ENCODE data around the gene SSR4.

The SSR4 gene

GRCh38 chrX:153774576-153775292 is 19.7 kb upstream of the SSR4 start:
- TF ChIP-seq, protein P1, sequence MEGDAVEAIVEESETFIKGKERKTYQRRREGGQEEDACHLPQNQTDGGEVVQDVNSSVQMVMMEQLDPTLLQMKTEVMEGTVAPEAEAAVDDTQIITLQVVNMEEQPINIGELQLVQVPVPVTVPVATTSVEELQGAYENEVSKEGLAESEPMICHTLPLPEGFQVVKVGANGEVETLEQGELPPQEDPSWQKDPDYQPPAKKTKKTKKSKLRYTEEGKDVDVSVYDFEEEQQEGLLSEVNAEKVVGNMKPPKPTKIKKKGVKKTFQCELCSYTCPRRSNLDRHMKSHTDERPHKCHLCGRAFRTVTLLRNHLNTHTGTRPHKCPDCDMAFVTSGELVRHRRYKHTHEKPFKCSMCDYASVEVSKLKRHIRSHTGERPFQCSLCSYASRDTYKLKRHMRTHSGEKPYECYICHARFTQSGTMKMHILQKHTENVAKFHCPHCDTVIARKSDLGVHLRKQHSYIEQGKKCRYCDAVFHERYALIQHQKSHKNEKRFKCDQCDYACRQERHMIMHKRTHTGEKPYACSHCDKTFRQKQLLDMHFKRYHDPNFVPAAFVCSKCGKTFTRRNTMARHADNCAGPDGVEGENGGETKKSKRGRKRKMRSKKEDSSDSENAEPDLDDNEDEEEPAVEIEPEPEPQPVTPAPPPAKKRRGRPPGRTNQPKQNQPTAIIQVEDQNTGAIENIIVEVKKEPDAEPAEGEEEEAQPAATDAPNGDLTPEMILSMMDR (IDR thresholded peaks at IDR 0.05; ENCODE audit: insufficient read depth, low read depth, low read length, missing control alignments): no peak
- DNase-seq (ENCODE audit: low read depth): no peak
- no peak overlapping the region for H3K4me3 ChIP-seq (ENCODE audit: low read length)

- no peak for DNase-seq (ENCODE audit: low read depth)
- TF ChIP-seq, protein P1 (IDR thresholded peaks at IDR 0.05; ENCODE audit: insufficient read depth, low read depth, low read length, missing control alignments): no peak
- H3K4me3 ChIP-seq (ENCODE audit: low read length): no peak overlapping the region
Observed at GRCh38 chrX:153775293-153776119, 19.0 kb upstream of the SSR4 start.

GRCh38 chrX:153776120-153776599 is 18.3 kb upstream of the SSR4 start:
- TF ChIP-seq, protein P1 (IDR thresholded peaks at IDR 0.05; ENCODE audit: insufficient read depth, low read depth, low read length, missing control alignments): no peak
- DNase-seq (ENCODE audit: low read depth): no peak
- no peak overlapping the region for H3K4me3 ChIP-seq (ENCODE audit: low read length)

DNA sequence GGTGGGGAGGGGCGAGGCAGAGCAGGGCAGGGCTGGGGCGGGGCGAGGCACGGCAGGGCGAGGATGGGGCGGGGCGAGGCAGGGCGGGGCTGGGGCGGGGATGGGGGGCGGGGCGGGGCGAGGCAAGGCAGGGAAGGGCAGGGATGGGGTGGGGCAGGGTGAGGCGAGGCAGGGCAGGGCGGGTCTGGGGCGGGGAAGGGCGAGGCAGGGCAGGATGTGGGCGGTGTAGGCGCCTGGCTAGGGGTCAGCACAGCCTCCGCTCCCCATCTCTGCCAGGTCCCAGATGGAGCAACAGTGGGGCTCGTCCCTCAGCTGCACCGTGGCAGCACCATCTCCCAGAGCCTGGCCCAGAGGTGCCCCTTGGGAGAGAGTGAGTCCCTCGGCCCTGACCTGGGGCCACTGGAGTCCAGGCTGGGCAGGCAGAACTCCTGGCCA is 17.8 kb upstream of the SSR4 start:
- DNase-seq (ENCODE audit: low read depth): no peak
- TF ChIP-seq, protein P1 (IDR thresholded peaks at IDR 0.05; ENCODE audit: insufficient read depth, low read depth, low read length, missing control alignments): no peak
- no peak overlapping the region for H3K4me3 ChIP-seq (ENCODE audit: low read length)

- no peak for DNase-seq (ENCODE audit: low read depth)
- TF ChIP-seq, protein P1 (IDR thresholded peaks at IDR 0.05; ENCODE audit: insufficient read depth, low read depth, low read length, missing control alignments): no peak
- no peak overlapping the region for H3K4me3 ChIP-seq (ENCODE audit: low read length)
Observed at GRCh38 chrX:153777261-153778090, 17.0 kb upstream of the SSR4 start.

GRCh38 chrX:153778181-153778580 is 16.3 kb upstream of the SSR4 start:
- DNase-seq (ENCODE audit: low read depth): no peak
- no peak overlapping the region for H3K4me3 ChIP-seq (ENCODE audit: low read length)
- TF ChIP-seq, protein P1 (IDR thresholded peaks at IDR 0.05; ENCODE audit: insufficient read depth, low read depth, low read length, missing control alignments): no peak
